ENCODE data around the gene SYT8.

Gene SYT8

GRCh38 chr11:1852271-1852876 is 17.6 kb downstream of the SYT8 start:
- no peak for TF ChIP-seq CTCF (IDR thresholded peaks at IDR 0.05)

- TF ChIP-seq CTCF (IDR thresholded peaks at IDR 0.05) = no peak
Measured at GRCh38 chr11:1852877-1853276, 18.1 kb downstream of the SYT8 start, which contains the start of gene LSP1. LSP1 (plus strand) TSS chr11:1853084; CDS start chr11:1853145, 61 bp downstream.

DNA sequence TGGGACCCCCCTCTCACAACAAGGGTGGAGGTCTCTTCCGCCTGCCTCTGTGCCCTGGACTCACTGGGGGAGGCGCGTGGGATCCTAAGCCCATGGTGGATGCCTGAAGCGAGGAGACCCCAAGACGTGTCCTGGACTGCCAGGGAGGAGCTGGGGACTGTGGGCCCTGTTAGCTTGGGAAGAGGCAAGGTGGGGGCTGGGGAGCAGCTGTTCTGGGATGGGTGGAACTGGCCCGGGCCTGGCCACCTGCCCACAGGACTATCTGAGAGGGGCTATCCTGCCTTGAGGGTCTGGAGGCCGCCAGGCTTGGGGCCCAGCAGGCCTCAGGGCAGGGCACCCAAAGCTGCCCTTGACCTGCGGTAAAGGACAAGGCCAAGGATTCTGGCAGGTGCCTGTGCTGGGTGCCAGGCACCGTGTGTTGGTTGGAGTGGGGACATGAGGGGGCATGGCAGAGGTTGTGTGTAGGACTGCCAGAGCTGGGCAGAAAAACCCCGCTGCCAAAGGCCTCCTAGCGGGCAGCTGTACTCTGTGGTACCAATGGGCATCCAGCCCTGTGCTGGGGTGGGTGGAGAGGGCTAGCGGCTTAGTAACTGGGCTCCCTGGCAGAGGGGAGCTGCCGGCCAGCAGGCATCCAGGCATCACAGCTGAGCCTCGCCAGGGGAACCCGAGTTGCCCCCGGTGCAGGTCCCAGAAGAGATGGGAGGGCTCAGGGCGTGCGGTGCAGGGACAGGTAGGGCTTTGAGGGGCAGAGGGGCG is 18.8 kb downstream of the SYT8 start:
- TF ChIP-seq CTCF (IDR thresholded peaks at IDR 0.05) = no peak

GRCh38 chr11:1854132-1854948 is 19.6 kb downstream of the SYT8 start:
- TF ChIP-seq CTCF (IDR thresholded peaks at IDR 0.05) = no peak

DNA sequence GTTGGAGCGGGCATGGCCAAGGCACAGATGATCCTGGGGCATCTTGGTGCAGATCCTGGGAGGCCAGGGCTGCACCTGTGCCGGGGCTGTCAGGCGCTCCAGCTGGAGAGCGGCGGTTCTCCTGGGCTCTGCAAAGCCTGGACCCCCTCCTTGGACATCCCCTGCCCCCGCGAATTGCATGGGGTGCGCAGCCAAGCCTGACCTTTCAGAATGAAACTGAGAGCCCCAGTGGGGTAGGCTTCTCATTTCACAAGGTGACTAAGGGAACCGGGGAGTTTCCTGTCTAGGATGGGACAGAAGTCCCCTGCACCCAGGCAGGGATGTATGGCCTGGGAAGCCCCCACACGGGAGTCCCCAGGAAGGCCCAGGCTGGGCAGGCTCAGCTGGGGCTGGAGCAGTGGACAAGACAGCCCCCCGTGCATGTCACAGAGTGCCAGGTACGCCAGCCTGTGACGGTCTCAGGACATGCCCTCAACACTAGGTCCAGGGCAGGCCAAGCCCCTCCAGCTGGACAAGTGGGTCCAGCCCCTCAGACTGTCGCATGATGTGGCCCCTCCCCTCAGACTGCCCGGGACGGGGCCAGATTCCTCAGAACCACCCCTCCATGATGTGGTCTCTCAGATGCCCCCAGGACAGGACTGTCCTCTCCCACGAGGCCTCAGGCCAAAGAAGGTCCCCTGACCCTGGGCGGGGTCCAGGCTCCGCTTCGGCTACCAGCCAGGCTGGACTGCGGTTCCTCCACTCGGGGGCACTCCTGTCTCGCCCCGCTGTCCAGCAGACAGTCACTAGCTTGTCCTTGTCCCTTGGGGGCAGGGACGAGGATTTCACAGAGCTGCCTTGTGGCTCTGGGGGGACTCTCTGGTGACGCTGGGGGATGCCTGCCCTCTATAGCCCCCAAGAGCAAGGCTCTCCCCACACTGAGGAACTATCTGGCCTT is 20.4 kb downstream of the SYT8 start:
- no peak for TF ChIP-seq CTCF (IDR thresholded peaks at IDR 0.05)

- no peak for TF ChIP-seq CTCF (IDR thresholded peaks at IDR 0.05)
Measured at GRCh38 chr11:1855886-1856265, 21.1 kb downstream of the SYT8 start.

Data from LNCAP (cell line).